ENCODE measurements around the gene ORC4. TPM values are rescaled to one million over a fixed set of nuclear protein-coding genes. Genes with fewer than 3 reads are reported as not detected.

The ORC4 gene
- total and polyA plus RNA-seq, 7 donors = 15.1 to 52.0 (median 36.2) TPM

GRCh38 chr2:148022351-148022750 is 1.8 kb upstream of the ORC4 start:
- peak overlapping the region; percentile 89 for H3K27ac ChIP-seq
- ATAC-seq = no peak
- intact Hi-C loops (cut with DNase I) = no loop called here

DNA sequence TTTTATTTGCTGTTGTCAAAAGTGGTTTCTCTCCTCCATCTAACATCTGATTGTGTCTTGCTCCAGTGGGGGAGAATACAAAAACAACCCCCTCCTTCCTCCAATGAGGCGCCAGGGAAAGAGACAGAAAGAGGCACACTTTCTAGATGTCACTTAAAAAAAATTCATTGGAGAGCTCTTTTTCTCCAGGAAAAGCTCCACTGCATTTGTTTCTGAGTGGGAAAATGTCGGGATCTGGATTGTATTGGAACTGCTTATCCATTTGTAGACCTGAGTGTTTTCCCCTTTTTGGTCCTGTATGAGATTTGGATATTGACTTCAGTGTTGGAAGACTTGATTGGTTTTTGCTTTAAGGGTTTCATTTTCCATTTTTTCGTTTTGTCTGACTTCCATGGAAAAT is 1.3 kb upstream of the ORC4 start:
- Histone ChIP-seq H3K27me3 (ENCODE audit: insufficient read depth in 3 of 3, low read length in 2 of 3) (no peaks in the 10 kb centered on the region), H3K27ac (peak overlapping the region; percentile 89), H3K4me1 (peaks cover 44% of the 10 kb centered on the region), H3K36me3 (ENCODE audit: insufficient read depth in 1 of 2, low read depth in 1 of 2) (peaks cover 0 to 4% of the 10 kb centered on the region in 2 donors), H3K4me3 (peak overlapping the region; percentile 76), H3K9me3 (no peaks in the 10 kb centered on the region)
- intact Hi-C loops (cut with DNase I) = no loop called here
- DNase-seq (no peak), ATAC-seq (no peak)
- 0 to 1% (median 1%) methylated on average over 3 of the region's 3 CpGs for WGBS, 3 donors
- TF ChIP-seq, protein P1, sequence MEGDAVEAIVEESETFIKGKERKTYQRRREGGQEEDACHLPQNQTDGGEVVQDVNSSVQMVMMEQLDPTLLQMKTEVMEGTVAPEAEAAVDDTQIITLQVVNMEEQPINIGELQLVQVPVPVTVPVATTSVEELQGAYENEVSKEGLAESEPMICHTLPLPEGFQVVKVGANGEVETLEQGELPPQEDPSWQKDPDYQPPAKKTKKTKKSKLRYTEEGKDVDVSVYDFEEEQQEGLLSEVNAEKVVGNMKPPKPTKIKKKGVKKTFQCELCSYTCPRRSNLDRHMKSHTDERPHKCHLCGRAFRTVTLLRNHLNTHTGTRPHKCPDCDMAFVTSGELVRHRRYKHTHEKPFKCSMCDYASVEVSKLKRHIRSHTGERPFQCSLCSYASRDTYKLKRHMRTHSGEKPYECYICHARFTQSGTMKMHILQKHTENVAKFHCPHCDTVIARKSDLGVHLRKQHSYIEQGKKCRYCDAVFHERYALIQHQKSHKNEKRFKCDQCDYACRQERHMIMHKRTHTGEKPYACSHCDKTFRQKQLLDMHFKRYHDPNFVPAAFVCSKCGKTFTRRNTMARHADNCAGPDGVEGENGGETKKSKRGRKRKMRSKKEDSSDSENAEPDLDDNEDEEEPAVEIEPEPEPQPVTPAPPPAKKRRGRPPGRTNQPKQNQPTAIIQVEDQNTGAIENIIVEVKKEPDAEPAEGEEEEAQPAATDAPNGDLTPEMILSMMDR (IDR thresholded peaks at IDR 0.05) = no peak

More at GRCh38 chr2:148022351-148022750, 1.8 kb upstream of the ORC4 start:
- H3K27me3 ChIP-seq (ENCODE audit: insufficient read depth in 3 of 3, low read length in 2 of 3) = no peaks in the 10 kb centered on the region
- no peaks in the 10 kb centered on the region for H3K9me3 ChIP-seq
- H3K4me3 ChIP-seq = peak overlapping the region; percentile 76
- peaks cover 0 to 4% of the 10 kb centered on the region in 2 donors for H3K36me3 ChIP-seq (ENCODE audit: insufficient read depth in 1 of 2, low read depth in 1 of 2)
- no peak for DNase-seq
- TF ChIP-seq, protein P1 (IDR thresholded peaks at IDR 0.05) = no peak
- H3K4me1 ChIP-seq = peaks cover 47% of the 10 kb centered on the region
- WGBS, 3 donors = 17 to 23% (median 17%) methylated on average over 1 of the region's 1 CpG

- ATAC-seq (peak in 3 of 4 donors; percentile 8 to 44 (median 28)), DNase-seq (peak; percentile 37 to 66)
- H3K4me3 ChIP-seq = peak within 1 kb of the TSS; percentile 76
- intact Hi-C loops (cut with DNase I) = no loop called here
- peaks cover 0 to 4% of the 10 kb centered on the region in 2 donors for H3K36me3 ChIP-seq (ENCODE audit: insufficient read depth in 1 of 2, low read depth in 1 of 2)
- TF ChIP-seq, protein P1 (IDR thresholded peaks at IDR 0.05) = no peak
- no peaks in the 10 kb centered on the region for H3K9me3 ChIP-seq
- WGBS, 3 donors = 0 to 2% (median 0%) methylated on average over 9 to 11 of the region's 11 CpGs
- H3K4me1 ChIP-seq = peaks cover 37% of the 10 kb centered on the region
- H3K27me3 ChIP-seq (ENCODE audit: insufficient read depth in 3 of 3, low read length in 2 of 3) = no peaks in the 10 kb centered on the region
- H3K27ac ChIP-seq = peak within 1 kb of the TSS; percentile 89
Measured at GRCh38 chr2:148021059-148021861, 723 bp upstream of the ORC4 start, which contains the start of gene MBD5. TSS of gene MBD5 (plus strand) at chr2:148021091.

GRCh38 chr2:148014616-148015015 is 5.9 kb downstream of the ORC4 start:
- DNase-seq (no peak), ATAC-seq (no peak)
- intact Hi-C loops (cut with DNase I) = no loop called here
- H3K4me1 ChIP-seq = peaks cover 38% of the 10 kb centered on the region
- H3K27ac ChIP-seq = peak overlapping the region; percentile 33
- no peaks in the 10 kb centered on the region for H3K27me3 ChIP-seq (ENCODE audit: insufficient read depth in 3 of 3, low read length in 2 of 3)
- H3K9me3 ChIP-seq = no peaks in the 10 kb centered on the region
- TF ChIP-seq, protein P1 (IDR thresholded peaks at IDR 0.05) = no peak
- WGBS, 3 donors = 70 to 82% (median 79%) methylated on average over 5 of the region's 5 CpGs
- H3K4me3 ChIP-seq = no peak overlapping the region
- no peaks in the 10 kb centered on the region for H3K36me3 ChIP-seq (ENCODE audit: insufficient read depth in 1 of 2, low read depth in 1 of 2)
